ENCODE results near the gene FBXL5.

FBXL5 gene

DNA sequence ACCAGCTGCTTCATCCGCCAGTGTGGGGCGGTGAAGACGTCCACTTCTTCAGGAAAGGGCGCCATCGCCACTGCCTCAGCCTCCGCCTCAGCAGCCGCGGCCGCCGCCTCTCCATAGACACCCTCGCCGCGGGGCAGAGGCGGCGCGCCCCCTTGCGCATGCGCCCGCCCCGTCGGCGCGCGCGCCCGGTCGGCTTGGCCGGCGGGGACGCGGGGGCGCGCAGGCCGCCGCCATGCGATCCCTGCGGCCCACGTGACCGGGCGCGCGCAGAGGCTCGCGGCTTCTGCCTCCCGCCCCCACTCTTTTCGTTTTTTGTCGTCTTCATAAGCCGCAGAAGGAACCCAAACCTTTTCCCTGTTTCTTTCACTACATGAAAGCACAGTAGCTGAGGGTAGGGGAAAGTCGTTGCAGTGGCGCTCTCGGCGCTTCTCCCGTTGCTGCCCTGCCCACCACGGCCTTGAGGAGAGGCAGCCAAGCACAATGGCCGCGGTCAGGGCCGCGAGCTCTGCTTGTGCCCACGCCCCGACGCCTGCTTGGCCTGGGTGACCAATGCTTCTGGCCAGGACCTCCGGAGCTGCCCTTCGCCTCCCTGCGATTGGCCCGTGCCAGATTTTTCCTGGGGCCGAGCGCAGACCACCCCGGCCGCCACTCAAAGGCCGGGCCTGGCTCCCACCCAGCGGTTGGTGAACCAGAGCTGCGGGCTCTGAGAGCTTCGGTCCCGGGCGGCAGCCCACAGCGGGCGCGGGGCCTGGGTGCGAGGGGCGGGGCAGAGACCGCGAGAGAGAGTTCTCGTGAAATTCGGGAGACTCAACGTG lies at the start of gene FBXL5:
Gene FBXL5, minus strand, starts transcription at position 135 of the 815 bp plus-strand sequence. Its CDS starts 70 bp downstream, at position 65.
- peak; percentile 92 for DNase-seq

DNA sequence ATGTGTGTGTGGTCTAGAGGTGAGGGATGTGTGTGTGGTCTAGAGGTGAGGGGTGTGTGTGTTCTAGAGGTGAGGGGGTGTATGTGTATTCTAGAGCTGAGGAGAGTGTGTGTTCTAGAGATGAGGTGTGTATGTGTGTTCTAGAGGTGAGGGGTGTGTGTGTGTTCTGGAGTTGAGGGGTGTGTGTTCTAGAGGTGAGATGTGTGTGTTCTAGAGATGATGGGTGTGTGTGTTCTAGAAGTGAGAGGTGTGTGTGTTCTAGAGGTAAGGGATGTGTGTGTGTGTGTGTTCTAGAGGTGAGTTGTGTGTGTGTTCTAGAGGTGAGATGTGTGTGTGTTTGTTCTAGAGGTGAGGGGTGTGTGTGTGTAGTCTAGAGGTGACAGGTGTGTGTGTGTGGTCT lies 49.0 kb upstream of the FBXL5 start:
- DNase-seq: no peak

DNA sequence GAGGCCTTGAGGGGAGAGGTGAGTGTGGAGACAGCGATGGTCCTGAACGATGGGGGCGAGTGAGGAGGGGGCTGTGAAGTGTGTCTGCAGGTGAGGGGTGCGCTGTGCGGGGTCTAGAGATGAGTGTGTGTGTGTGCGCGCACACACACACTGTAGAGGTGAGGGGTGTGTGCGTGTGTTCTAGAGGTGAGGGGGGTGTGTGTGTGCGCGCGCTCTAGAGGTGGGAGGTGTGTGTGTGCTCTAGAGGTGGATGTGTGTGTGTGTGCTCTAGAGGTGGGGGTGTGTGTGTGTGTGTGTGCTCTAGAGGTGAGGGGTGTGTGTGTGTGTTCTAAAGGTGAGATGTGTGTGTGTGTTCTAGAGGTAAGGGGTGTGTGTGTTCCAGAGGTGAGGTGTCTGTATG lies 48.3 kb upstream of the FBXL5 start:
- no peak for DNase-seq

- peak; percentile 75 for DNase-seq
Measured at GRCh38 chr4:15702941-15703403, 47.8 kb upstream of the FBXL5 start, which contains the start of gene BST1. TSS of gene BST1 (plus strand) at chr4:15703065. CDS start at chr4:15703145, 80 bp downstream.

GRCh38 chr4:15696866-15697265 lies 41.7 kb upstream of the FBXL5 start:
- DNase-seq: no peak

- DNase-seq: no peak
Measured at GRCh38 chr4:15695729-15696128, 40.6 kb upstream of the FBXL5 start.

- DNase-seq: no peak
Measured at GRCh38 chr4:15695240-15695699, 40.1 kb upstream of the FBXL5 start.

- no peak for DNase-seq
Measured at GRCh38 chr4:15694431-15694830, 39.3 kb upstream of the FBXL5 start.

GRCh38 chr4:15692602-15693001 lies 37.4 kb upstream of the FBXL5 start:
- no peak for DNase-seq

DNA sequence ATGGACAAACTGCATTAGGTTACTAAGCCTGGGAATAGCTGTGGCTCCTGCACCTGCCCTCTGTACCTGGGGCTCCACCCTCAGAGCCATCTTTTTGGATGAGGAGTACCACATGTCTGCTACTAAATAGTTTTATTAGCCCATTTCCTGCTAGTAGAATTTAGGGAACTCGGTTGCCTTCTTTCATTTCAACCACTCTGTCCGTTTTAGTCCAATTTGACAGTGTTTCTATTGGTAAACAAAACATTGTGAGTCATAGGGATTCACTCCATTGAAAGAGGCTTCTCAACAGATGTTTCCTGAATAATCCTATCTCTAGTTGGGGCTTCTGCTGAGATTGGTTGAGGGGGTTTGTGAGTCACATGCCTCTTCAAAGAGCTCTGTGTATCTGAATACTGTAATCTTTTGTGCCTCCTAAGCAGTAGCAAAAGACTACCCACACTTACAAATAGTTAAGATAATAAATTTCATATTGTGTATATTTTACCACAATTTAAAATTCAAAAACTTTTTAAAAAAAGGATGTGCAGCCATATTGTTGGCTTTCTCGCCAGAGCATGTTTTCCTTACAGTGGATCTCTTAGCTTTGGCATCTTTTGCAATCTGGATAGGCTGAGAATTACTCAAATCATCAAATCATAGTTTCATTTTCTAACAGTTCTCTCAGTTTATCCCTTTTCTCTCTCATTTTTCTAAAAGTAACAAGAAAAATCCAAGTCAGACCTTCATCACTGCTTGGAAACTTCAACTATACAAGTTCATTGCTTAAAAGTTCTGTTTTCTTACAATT lies 36.4 kb upstream of the FBXL5 start:
- no peak for DNase-seq

DNA sequence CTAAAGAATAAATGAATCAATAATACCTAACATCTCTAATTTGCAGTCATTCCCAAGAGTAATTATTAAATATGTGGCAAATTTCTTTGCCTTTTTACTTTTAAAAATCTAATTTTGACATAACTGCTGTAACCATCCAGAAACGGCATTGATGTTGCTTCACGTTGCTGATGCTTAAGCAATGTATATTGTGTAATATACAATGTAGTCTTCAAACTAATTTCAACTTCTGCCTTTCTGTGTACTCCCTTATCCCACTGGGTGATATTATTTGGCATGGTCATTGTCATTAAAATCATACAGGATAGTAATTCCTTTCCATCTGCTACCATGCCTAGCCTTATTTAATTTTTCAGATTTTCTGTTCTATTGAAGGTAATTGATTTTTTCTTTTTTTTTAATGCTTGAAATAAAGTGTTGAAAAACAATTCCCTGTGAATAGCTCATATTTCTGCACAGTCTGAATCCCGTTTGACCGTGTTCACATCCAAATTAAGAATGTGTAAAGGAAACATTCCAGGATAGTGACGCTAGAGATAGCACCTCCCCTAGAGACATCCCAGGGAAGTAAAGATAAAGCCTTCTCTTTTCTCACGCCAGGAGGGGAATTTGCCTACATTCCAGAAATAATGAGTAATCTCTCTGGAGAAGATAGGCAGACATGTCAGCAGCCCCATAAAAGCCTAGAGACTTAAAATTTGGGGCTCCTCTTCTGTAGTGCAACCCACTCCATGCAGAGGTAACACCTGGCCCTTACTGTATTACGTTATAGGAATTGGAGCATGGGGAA lies 35.1 kb upstream of the FBXL5 start:
- no peak for DNase-seq

- DNase-seq: no peak
Measured at GRCh38 chr4:15689540-15689939, 34.4 kb upstream of the FBXL5 start.

GRCh38 chr4:15688051-15688450 lies 32.9 kb upstream of the FBXL5 start:
- no peak for DNase-seq

DNA sequence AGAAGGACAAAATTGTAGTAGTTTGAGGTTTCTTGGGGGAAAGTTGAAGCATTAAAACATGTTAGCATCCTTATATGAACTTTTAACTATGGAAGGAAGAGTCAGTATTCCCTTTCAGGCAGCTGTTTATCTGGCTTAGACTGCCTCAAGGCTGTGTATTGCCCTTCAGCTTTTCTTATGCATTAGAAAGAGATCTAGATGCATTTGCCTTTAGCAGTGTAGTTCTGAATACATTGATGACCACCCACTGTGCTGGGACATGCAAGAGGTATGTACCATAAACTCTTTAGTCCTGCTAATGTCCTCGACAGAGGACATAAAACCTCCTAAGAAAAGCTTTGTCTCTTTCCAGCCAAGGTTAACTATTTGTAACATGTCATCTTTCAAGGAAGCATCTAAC lies 29.3 kb upstream of the FBXL5 start:
- no peak for DNase-seq

- DNase-seq: no peak
Measured at GRCh38 chr4:15683143-15683495, 28.0 kb upstream of the FBXL5 start.

- no peak for DNase-seq
Measured at GRCh38 chr4:15682242-15683142, 27.3 kb upstream of the FBXL5 start.

DNA sequence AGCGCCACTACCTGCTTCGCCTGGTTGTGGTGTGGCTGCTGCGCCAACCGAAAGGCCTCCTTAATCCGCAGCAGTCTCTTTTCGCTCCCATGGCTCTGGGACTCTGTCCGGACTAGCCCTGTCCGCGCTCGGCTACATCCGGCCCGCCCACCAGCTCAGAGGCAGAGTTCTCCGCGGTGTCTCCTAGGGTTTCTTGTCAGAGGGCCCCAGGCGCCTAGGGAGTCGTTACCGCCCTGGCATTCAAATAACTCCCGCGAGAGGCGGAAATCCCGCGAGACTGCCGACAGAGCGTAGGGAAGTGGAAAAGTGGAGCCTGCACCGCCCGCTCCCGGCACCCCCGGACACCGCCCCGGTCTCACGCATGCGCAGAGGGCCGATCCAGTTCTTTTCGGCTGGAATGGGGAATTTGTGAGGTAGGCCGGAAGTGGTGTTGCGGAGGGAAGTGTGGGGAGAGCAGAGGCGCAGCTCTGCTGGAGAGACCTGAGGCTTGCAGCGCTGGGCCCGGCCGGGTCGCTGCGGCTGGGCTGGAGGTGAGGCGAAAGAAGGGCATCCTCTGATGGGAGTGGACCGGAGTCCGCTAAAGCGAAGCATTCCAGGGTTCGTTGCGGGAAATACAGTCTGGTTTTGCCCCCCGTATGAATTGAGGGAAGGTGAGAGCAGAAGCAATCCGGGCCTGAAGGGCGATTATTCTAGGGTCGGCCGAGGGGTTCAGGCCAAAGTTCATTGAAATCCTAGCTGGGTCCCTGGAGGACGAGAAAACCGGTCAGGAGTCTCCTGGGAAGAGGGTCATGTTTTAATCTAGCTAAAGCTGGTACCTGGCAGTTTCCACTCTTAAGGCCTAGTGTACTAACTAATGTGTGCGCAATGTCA lies 26.4 kb upstream of the FBXL5 start, which contains the start of gene FAM200B:
Gene FAM200B, plus strand, starts transcription at position 456 of the 870 bp plus-strand sequence. CDS start 5,151 bp downstream, outside the sequence.
- peak; percentile 100 for DNase-seq

- no peak for DNase-seq
Measured at GRCh38 chr4:15681067-15681371, 25.9 kb upstream of the FBXL5 start.

DNA sequence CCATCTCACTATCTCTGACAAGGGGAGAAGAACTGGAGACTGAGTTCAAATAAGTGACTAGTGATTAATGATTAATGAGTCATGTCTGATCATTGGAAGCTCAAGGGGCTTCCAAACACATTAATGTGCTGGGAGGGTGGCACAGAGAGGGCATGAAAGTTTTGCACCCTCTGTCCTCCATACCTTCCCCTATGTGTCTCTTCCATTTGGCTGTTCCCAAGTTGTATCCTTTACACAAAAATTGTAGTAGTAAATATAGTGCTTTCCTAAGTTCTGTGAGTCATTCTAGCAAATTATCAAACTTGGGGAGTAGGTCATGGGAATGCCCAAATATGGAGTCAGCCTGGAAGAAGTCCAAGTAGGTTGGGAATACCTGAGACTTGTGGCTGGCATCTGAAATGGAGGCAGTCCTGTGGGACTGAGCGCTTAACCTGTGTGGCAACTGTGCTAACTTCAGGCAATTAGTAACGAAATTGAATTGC lies 22.4 kb upstream of the FBXL5 start:
- no peak for DNase-seq

DNA sequence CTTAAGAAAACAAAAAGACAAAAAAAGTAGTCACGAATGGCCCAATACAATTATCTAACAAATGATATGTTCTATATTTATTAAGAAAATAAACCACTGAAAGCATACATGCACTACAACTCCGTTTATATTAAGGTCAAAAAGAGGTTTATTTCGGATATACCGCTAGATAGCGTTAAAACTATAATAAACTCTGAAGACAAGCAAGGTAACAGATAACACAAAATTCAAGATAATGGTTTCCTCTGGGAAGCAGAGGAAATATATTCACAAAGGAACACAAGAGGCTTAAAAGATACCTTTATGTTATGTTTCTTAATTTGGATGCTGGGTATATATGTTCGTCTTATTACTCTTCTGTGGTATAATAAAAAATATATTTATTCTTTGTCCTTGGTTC lies 21.7 kb upstream of the FBXL5 start:
- DNase-seq: no peak

DNA sequence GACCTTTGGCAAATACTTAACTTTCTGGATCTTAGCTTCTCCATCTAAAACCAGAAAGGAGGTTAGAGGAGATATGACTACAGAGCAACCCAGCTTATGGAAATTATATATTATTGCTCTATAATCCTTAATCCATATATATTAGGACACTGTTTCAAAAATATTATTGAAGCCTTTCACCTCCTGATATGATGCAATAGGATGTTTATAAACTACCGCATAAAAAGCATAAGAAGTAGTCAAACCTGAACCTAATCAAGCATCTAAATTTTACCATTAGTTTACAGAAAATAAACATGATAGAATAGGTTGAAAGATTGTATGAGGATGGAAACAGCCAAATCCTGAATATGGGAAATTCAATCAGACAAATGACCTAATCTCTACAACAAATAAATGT lies 20.9 kb upstream of the FBXL5 start:
- no peak for DNase-seq

Data from right forelimb (tissue), 1 donor.